ENCODE data around the gene BCKDHB.

- TF ChIP-seq CTCF (IDR thresholded peaks at IDR 0.05; ENCODE audit: insufficient read depth, low read length) (no peak), REST (IDR thresholded peaks at IDR 0.05; ENCODE audit: insufficient replicate concordance, low read depth) (no peak), POLR2AphosphoS5 (IDR thresholded peaks at IDR 0.05; ENCODE audit: low read depth) (no peak)
Measured at GRCh38 chr6:80235647-80236046, 129.2 kb downstream of the BCKDHB start.

Measured in HL-60 (cell line).